HL-60/S4 (cell line): Measurements from ENCODE around the gene DLG2.
"Not testable (repeated sequence)": the region's sequence is repeated elsewhere in the genome, so short reads cannot be mapped to it uniquely, and the experiment has no call there.

Experiments
- in situ Hi-C: fragments of 300-500 bp; cut with MboI; formaldehyde crosslinking; loops from 2 replicates; pipeline ENCODE4 v1.14.3; 2022; ENCODE audit warnings: low sequenced_read_pairs

DLG2 gene

GRCh38 chr11:85475660-85476517, 151.3 kb downstream of the DLG2 start:
- in situ Hi-C loops, result no loop called here

DNA sequence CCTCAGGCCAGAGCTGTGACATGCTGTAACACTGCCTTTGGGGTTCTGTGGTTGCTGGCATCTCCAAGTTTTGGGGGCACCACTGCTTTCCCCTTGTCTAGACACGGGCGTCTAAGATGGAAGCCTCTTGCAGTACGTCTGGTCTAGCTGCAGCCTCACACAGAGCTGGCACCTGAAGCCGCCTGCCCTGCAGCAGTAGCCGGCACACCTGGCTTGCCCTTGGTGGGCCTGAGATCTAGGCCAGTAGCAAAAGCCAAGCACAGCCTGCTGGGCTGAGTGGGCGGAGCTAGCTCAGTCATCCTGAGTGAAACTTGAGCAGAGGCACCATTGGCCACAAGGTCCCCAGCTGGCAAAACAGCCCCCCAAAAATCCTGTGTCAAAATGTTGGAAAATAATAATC, 154.2 kb downstream of the DLG2 start:
- in situ Hi-C loops, result no loop called here

DNA sequence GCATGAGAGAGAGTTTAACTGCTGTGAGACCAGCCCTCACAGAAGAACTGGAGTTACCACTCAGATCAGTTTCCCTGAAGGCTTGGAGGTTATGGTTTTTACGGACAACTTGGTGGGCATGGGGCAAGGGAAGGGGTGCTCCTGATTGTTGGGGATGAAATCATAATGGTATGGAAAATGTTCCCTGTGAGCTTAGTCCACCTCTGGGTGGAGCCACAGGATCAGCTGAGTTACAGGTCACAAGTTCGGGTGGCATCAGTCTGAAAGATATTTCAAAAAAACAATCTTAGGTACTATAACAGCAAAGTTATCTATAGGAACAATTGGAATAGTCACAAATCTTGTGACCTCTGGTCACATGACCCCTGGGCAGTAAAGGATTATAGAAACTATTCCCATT, 162.9 kb downstream of the DLG2 start:
- in situ Hi-C loops, result no loop called here

- in situ Hi-C loops, result no loop called here
These were observed 167.8 kb downstream of the DLG2 start for GRCh38 chr11:85459304-85459703.

DNA sequence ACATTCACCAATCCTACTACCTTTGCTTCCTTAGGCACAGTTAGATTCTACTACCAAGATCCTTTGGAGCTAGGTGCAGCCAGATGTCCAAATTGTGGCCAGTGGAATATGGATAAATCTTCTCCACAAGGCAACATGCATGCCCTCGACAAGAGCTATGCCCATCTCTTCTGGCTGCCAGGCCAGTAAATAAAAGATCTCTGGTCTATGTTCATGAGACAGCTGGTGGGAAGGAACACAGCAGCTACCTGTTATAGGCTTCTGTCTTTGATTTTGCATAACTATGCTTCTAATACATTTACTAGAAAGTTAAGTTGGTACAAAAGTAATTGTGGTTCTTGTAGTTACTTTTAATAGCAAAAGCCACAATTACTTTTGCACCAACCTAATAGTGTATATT, 182.7 kb downstream of the DLG2 start:
- in situ Hi-C loops, result no loop called here

DNA sequence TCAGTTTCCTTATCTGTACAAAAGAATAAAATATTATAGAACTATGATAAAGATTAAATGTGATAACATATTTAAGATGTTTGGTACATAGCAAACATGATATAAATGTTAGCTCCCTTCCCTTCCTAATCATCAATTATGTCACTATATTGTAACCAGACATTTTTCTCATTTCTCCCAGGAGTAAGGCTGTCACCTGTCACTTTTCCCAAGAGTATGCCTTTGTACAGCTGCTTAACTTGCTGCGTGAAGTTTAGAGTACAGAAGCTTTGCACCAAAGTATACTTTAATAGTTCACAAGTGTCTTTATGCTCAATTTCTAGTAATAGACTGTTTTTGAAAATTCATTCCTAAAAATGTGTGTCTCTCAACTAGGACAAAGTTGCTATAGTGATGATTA, 186.9 kb downstream of the DLG2 start:
- in situ Hi-C loops, result no loop called here

GRCh38 chr11:85438328-85438727, 188.8 kb downstream of the DLG2 start:
- in situ Hi-C loops, result no loop called here

- in situ Hi-C loops, result no loop called here
These were observed 195.8 kb downstream of the DLG2 start for GRCh38 chr11:85431319-85431718.

DNA sequence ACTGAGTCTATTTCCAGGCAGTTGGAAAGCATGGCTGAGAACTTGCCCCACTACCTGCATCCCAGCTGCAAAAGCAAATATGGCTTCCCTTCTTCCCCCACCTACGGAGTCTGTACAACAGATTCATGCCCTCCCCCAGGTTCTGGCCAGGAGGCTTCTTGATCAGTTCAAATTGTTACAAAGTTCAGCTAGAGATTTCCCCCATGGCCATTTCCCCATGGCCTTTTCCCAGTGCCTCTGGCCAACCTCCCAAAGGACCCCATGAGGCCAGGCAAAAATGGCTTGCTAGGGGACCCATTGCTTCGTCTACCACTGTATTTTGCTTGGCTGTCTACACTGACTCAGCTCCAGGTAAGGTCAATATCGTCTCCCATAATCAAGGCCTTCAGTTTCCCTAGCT, 203.3 kb downstream of the DLG2 start:
- in situ Hi-C loops, result no loop called here

- in situ Hi-C loops, result no loop called here
These were observed 203.8 kb downstream of the DLG2 start for GRCh38 chr11:85423316-85423715.

GRCh38 chr11:85414175-85414574, 213.0 kb downstream of the DLG2 start:
- in situ Hi-C loops, result no loop called here

- in situ Hi-C loops, result no loop called here
These were observed 219.5 kb downstream of the DLG2 start for GRCh38 chr11:85407648-85408047.

DNA sequence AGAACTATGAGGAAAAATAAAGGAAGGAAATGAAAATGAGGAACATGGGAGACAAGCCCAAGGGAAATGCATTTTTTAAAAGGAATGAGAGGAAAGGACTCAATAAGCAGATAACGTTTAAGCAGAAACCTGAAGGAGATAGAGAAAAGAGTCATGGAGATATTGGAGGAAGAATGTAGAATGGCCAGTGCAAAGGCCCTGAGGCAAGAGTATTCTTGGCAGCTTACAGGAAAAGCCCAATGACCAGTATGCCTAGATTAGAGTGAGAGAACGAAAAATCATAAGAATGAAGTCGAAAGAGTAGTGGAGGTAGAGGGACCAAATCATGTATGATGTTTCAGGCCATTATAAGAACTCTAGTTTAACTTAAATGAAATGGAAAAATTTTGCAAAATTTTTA, 220.3 kb downstream of the DLG2 start:
- in situ Hi-C loops, result no loop called here

- in situ Hi-C loops, result no loop called here
These were observed 220.8 kb downstream of the DLG2 start for GRCh38 chr11:85406316-85406715.

GRCh38 chr11:85395515-85396055, 231.6 kb downstream of the DLG2 start:
- in situ Hi-C loops, result not testable (repeated sequence)

DNA sequence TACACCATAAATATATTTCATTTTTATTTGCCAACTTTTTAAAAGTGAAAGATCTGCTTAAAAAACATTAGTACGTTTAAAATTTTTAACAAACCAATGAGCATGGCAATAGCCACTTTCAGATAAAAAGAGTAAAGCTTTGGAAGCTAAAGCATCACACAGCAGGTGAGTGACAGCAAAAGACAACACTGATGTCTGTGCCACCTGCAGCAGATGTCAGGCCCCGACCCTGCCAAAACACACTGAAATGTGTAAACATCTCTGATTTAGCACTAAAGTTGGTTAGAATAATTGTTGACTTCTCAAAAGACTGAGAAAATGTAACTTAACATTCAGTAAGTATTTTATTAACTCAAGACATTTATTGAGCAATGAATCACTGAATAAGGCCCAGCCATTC, 232.9 kb downstream of the DLG2 start:
- in situ Hi-C loops, result no loop called here

DNA sequence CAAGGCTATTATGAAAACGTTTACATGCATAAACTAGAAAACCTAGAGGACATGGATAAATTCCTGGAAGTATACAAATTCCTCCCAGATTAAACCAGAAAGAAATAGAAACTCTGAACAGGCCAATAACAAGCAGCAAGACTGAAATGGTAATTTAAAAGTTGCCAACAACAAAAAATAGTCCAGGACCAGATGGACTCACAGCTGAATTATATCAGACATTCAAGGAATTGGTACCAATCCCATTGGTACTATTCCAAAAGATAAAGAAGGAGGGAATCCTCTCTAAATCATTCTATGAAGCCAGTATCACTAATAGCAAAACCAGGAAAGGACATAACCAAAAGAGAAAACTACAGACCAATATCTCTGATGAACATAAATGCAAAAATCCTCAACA, 236.0 kb downstream of the DLG2 start:
- in situ Hi-C loops, result no loop called here

DNA sequence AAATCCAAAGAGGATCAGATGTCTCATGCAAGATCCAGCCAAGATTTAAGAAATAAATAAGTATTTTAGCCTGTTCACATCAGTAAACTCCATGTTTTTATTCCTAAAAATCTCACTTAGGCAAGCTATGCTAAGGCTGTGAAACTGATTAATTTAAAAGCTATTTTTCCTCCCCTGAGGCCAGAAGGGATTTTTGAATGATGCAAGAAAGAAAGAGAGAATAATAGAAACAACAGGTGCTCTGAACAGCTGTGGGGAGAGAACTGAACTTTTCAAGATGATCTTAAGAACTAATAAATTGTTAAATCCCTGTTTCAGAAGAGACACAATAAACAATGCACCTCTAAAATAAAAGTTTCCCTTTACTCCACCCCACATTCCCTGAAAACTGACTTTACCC, 241.6 kb downstream of the DLG2 start:
- in situ Hi-C loops, result no loop called here

- in situ Hi-C loops, result no loop called here
These were observed 242.0 kb downstream of the DLG2 start for GRCh38 chr11:85385111-85385510.

GRCh38 chr11:85379066-85379465, 248.1 kb downstream of the DLG2 start:
- in situ Hi-C loops, result no loop called here

DNA sequence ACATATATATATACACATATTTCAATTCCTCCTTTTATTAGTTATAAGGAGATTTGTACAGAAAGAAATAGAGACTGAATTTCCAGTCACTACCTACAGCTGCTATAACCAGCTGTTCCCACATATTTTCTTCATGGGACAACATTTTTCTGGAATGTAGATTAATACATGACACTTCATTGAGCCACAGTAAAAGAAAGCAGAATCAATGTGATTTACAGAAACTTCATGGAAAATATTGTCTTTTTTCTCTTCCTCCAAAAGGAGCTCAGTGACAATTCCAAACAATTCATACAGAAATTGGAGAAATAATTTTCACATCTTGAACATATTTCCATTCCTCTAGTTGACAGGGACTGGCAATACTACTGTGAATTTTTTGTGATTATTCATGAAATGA, 249.2 kb downstream of the DLG2 start:
- in situ Hi-C loops, result no loop called here

DNA sequence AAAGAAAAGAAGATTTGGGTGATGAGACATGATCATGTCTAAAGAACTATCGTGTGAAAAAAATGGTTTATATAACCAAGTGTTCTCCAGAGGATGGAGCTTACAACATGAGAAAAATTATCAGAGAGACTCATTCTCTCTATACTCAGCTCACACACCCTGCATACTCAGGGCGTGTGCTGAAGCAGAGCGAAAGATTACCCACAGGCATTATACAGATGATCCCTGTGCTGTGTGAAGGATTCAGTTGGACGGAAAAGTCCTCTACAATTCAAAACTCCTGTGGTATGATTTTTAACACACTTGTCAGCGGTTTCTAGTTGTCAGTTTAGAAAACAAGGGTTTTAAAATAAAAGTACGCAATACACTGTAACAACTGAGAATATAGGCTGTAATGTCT, 267.3 kb downstream of the DLG2 start:
- in situ Hi-C loops, result no loop called here

- in situ Hi-C loops, result no loop called here
These were observed 271.2 kb downstream of the DLG2 start for GRCh38 chr11:85355921-85356320.
